HepG2 (cell line): ENCODE data around the gene SHISA7. TPM values are rescaled to one million over a fixed set of nuclear protein-coding genes. Genes with fewer than 3 reads are reported as not detected.

Source experiments
- ATAC-seq: fragments of 200-7000 bp; cut with Tn5 transposase; 3 replicates; pipeline ENCODE4 v1.9.1; 2020; ENCODE audit warnings: mild to moderate bottlenecking, moderate library complexity
- BruUV-seq: library from RNA; stranded (reverse); fragments of 400-500 nt; replicated peaks from 2 replicates; lab custom pipeline; 2021; lab: Mats Ljungman, UMichigan
- CTCF ChIA-PET: fragments of 300-600 bp; formaldehyde crosslinking; extraction: SDS; loops from one replicate; lab custom pipeline; 2021; ENCODE audit warnings: low total read pairs, inconsistent platforms, low intra/inter-chr PET ratio; lab: Yijun Ruan, JAX
- POLR2A ChIA-PET: fragments of 350-600 bp; sonication (Branson Sonifier 250); formaldehyde crosslinking; loops from one replicate; lab custom pipeline; 2020; ENCODE audit warnings: antibody characterized with exemption, inconsistent platforms; lab: Yijun Ruan, JAX
- DNase-seq: peaks from one replicate; pipeline ENCODE4 v3.0.0-alpha.2; 2015; ENCODE audit warnings: low spot score
- FAIRE-seq: peaks from 3 replicates; lab custom pipeline; 2011; peaks lifted over from hg19 to GRCh38; lab: Jason Lieb, UNC
- H2AFZ ChIP-seq: one replicate; pipeline ENCODE4 v1.6.1; 2011; ENCODE audit warnings: low read length, inconsistent platforms
- H3K27ac ChIP-seq: fragments of 300-600 bp; 3 replicates; pipeline ENCODE4 v1.8.0; 2011; ENCODE audit warnings: mixed run types, mild to moderate bottlenecking, mixed read lengths, low read length, inconsistent platforms; ENCODE audit not compliant: insufficient read depth; ENCODE audit errors: extremely low read length
- H3K27me3 ChIP-seq, 2 experiments: fragments of 200-600 bp in 1 of 2; 2 replicates in 1 of 2; 3 replicates in 1 of 2; pipeline versions ENCODE4 v1.6.0 to v1.8.0; 2011; ENCODE audit warnings: low read length in 2 of 2, mild to moderate bottlenecking in 2 of 2, moderate library complexity in 2 of 2, inconsistent platforms in 1 of 2; ENCODE audit not compliant: insufficient read depth in 2 of 2, control insufficient read depth in 1 of 2
- H3K36me3 ChIP-seq, 2 experiments: fragments of 200-600 bp in 1 of 2; replicated peaks in 1 of 2; 2 replicates in 1 of 2; 3 replicates in 1 of 2; pipeline versions ENCODE4 v1.5.1 to v1.8.0; 2011; ENCODE audit warnings: low read length in 2 of 2, inconsistent platforms in 1 of 2; ENCODE audit not compliant: insufficient read depth in 2 of 2, control insufficient read depth in 1 of 2
- H3K4me1 ChIP-seq: 2 replicates; pipeline ENCODE4 v1.5.1; 2012; ENCODE audit warnings: low read length, inconsistent platforms; ENCODE audit not compliant: insufficient read depth
- H3K4me2 ChIP-seq: 2 replicates; pipeline ENCODE4 v1.6.0; 2011; ENCODE audit warnings: low read depth, low read length, inconsistent platforms
- H3K4me3 ChIP-seq, 3 experiments: fragments of 200-600 bp in 1 of 3; sonication (generic), shearing (Covaris generic) in 1 of 3; replicated peaks in 1 of 3; 2 replicates each; pipeline ENCODE4 v1.5.1; 2011 to 2016; ENCODE audit warnings: low read length in 3 of 3, inconsistent platforms in 2 of 3, low read depth in 2 of 3, mild to moderate bottlenecking in 2 of 3, control low read depth in 1 of 3, mixed read lengths in 1 of 3; ENCODE audit not compliant: insufficient read depth in 1 of 3
- H3K79me2 ChIP-seq: one replicate; pipeline ENCODE4 v1.6.1; 2011; ENCODE audit warnings: low read length, inconsistent platforms; ENCODE audit not compliant: insufficient read depth
- H3K9ac ChIP-seq: 2 replicates; pipeline ENCODE4 v1.6.0; 2011; ENCODE audit warnings: mild to moderate bottlenecking, low read depth, low read length, inconsistent platforms; ENCODE audit not compliant: insufficient read depth
- H3K9me3 ChIP-seq: 2 replicates; pipeline ENCODE4 v1.5.1; 2012; ENCODE audit warnings: mild to moderate bottlenecking, low read length
- H4K20me1 ChIP-seq: 2 replicates; pipeline ENCODE4 v1.6.0; 2011; ENCODE audit warnings: inconsistent platforms, mild to moderate bottlenecking, low read length, moderate library complexity; ENCODE audit not compliant: insufficient read depth
- ARID3A ChIP-seq: IDR thresholded peaks from 2 replicates; pipeline ENCODE4 v1.6.1; 2012; ENCODE audit warnings: low read depth, low read length, improper control_type of control experiment
- CREB3 ChIP-seq: sonication (generic); formaldehyde crosslinking; IDR thresholded peaks from 2 replicates; pipeline ENCODE4 v1.5.0; 2020; ENCODE audit warnings: missing genetic modification reagents
- GATAD2A ChIP-seq: IDR thresholded peaks from 2 replicates; pipeline ENCODE4 v1.6.1; 2016
- IKZF5 ChIP-seq: IDR thresholded peaks from 2 replicates; pipeline ENCODE4 v1.6.1; 2018; ENCODE audit warnings: missing genetic modification reagents, mild to moderate bottlenecking, missing compliant biosample characterization
- KLF16 ChIP-seq, 2 experiments: sonication (generic) in 1 of 2; formaldehyde crosslinking in 1 of 2; IDR thresholded peaks; 2 replicates each; pipeline versions ENCODE4 v1.6.1 to v1.8.0; 2016 to 2023; ENCODE audit warnings: missing genetic modification reagents in 2 of 2, missing compliant biosample characterization in 1 of 2
- SMAD9 ChIP-seq: sonication (generic); formaldehyde crosslinking; IDR thresholded peaks from 2 replicates; pipeline ENCODE4 v1.5.1; 2020; ENCODE audit warnings: mild to moderate bottlenecking, missing genetic modification reagents
- TOPORS ChIP-seq: sonication (generic); formaldehyde crosslinking; IDR thresholded peaks from 2 replicates; pipeline ENCODE4 v1.8.0; 2023; ENCODE audit warnings: mild to moderate bottlenecking, missing genetic modification reagents
- ZFX ChIP-seq: sonication (generic); formaldehyde crosslinking; IDR thresholded peaks from 2 replicates; pipeline ENCODE4 v1.4.0; 2020; ENCODE audit warnings: mild to moderate bottlenecking, low read depth, missing genetic modification reagents, moderate library complexity
- ZNF331 ChIP-seq: sonication (generic); formaldehyde crosslinking; IDR thresholded peaks from 2 replicates; pipeline ENCODE4 v1.4.0; 2020; ENCODE audit warnings: missing genetic modification reagents
- ZNF549 ChIP-seq: sonication (generic); formaldehyde crosslinking; IDR thresholded peaks from 2 replicates; pipeline ENCODE4 v1.5.0; 2020; ENCODE audit warnings: missing genetic modification reagents
- WGBS: methylation state at CpG from one replicate; pipeline ENCODE4 v1.1.6; 2017; ENCODE audit warnings: low lambda C conversion rate; 5-methylcytosine and 5-hydroxymethylcytosine counted together
- in situ Hi-C: cut with HindIII; loops from 2 replicates; pipeline ENCODE4 v1.10.0; 2017; ENCODE audit warnings: low pct_unique_long_range_greater_than_20kb; ENCODE audit not compliant: extremely low pct_ligation_motif_present
- intact Hi-C: fragments of 100-400 bp; cut with micrococcal nuclease; formaldehyde crosslinking; loops from one replicate; pipeline ENCODE4 v1.10.0; 2022; ENCODE audit not compliant: unreplicated experiment
- polyA plus RNA-seq, 8 experiments: library from polyadenylated mRNA; depleted of rRNA in 3 of 8; stranded (reverse) in 7 of 8; unstranded in 1 of 8; fragments of >200 nt; fragmentation: Illumina TruSeq in 4 of 8; extraction: Trizol in 4 of 8; gene quantifications; 2 replicates each; pipeline versions ENCODE4 v1.2.1 to v1.2.3, GENCODE V29; 2011 to 2016; ENCODE audit warnings: low read depth in 4 of 8, missing spikeins in 1 of 8, mixed read lengths in 1 of 8; ENCODE audit not compliant: insufficient read depth in 1 of 8
- total RNA-seq, 5 experiments: library from RNA; depleted of rRNA; stranded (reverse); fragments of >200 nt; fragmentation: Illumina TruSeq; extraction: Trizol; gene quantifications; 2 replicates each; pipeline ENCODE4 v1.2.3, GENCODE V29; 2016; ENCODE audit warnings: low read depth in 1 of 5
- TF ChIP-seq, protein P1 (sequence below): sonication (generic); formaldehyde crosslinking; IDR thresholded peaks from 2 replicates; pipeline ENCODE4 v1.4.0; 2020; ENCODE audit warnings: missing genetic modification reagents, borderline replicate concordance
- TF ChIP-seq, protein P2 (sequence below): sonication (generic); formaldehyde crosslinking; IDR thresholded peaks from 2 replicates; pipeline ENCODE4 v1.4.0; 2020; ENCODE audit warnings: missing genetic modification reagents

Gene SHISA7
- total and polyA plus RNA-seq, 2 of the 13 experiments (the other 11 are each of a cell fraction or from before 2014, with no cell fraction given) = not detected

- TF ChIP-seq, protein P1, sequence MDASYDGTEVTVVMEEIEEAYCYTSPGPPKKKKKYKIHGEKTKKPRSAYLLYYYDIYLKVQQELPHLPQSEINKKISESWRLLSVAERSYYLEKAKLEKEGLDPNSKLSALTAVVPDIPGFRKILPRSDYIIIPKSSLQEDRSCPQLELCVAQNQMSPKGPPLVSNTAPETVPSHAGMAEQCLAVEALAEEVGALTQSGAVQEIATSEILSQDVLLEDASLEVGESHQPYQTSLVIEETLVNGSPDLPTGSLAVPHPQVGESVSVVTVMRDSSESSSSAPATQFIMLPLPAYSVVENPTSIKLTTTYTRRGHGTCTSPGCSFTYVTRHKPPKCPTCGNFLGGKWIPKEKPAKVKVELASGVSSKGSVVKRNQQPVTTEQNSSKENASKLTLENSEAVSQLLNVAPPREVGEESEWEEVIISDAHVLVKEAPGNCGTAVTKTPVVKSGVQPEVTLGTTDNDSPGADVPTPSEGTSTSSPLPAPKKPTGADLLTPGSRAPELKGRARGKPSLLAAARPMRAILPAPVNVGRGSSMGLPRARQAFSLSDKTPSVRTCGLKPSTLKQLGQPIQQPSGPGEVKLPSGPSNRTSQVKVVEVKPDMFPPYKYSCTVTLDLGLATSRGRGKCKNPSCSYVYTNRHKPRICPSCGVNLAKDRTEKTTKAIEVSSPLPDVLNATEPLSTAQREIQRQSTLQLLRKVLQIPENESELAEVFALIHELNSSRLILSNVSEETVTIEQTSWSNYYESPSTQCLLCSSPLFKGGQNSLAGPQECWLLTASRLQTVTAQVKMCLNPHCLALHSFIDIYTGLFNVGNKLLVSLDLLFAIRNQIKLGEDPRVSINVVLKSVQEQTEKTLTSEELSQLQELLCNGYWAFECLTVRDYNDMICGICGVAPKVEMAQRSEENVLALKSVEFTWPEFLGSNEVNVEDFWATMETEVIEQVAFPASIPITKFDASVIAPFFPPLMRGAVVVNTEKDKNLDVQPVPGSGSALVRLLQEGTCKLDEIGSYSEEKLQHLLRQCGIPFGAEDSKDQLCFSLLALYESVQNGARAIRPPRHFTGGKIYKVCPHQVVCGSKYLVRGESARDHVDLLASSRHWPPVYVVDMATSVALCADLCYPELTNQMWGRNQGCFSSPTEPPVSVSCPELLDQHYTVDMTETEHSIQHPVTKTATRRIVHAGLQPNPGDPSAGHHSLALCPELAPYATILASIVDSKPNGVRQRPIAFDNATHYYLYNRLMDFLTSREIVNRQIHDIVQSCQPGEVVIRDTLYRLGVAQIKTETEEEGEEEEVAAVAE = no peak
- TF ChIP-seq SMAD9 (CRISPR knock-in tag) = no peak
Observed at GRCh38 chr19:55419103-55419502, 24.0 kb downstream of the SHISA7 start (continued).

GRCh38 chr19:55418185-55418584 lies 24.9 kb downstream of the SHISA7 start:
- WGBS = 12% methylated on average over 5 of the region's 7 CpGs
- Histone ChIP-seq H3K4me3 (no peak overlapping the region), H2AFZ (no peak overlapping the region), H3K4me1 (peaks cover 10% of the 10 kb centered on the region), H3K36me3 (no peaks in the 10 kb centered on the region), H3K4me2 (0 out of 2 replicates have a peak overlapping the region, but pooled peaks have one; percentile 1), H4K20me1 (no peaks in the 10 kb centered on the region), H3K27me3 (peaks cover 0 to 11% of the 10 kb centered on the region in 2 experiments; a peak in 1 of 5 replicates), H3K27ac (no peak overlapping the region), H3K9me3 (no peaks in the 10 kb centered on the region), H3K9ac (no peak overlapping the region), H3K79me2 (no peaks in the 10 kb centered on the region)
- ChIA-PET POLR2A (interaction anchor here (1.0 to 1.7 kb wide), 3 partner anchors 11 to 212 kb away, joined by 3 to 8 read pairs (median 3); partner anchors contain the start of gene UBE2S), CTCF (interaction anchor here (1.6 to 2.7 kb wide), 5 partner anchors 85 to 277 kb away, joined by 3 to 23 read pairs (median 9); no protein-coding TSS in a partner anchor)
- peak; percentile 70 for DNase-seq
- in situ Hi-C loops (loop anchor here (5.0 kb wide), 2 partner anchors 116 to 201 kb away; no protein-coding TSS in a partner anchor), intact Hi-C loops (loop anchor here (1.0 to 5.0 kb wide), 3 partner anchors 126 to 276 kb away; no protein-coding TSS in a partner anchor)
- peak; percentile 68 for FAIRE-seq
- BruUV-seq = no TSS peak
- ATAC-seq = peak; percentile 92
- TF ChIP-seq KLF16 (CRISPR knock-in tag; IDR thresholded peaks at IDR 0.05) = 0 out of 4 replicates have a peak, but pooled peaks of 1 of the 2 experiments have one; percentile 20
- TF ChIP-seq IKZF5 = 0 out of 2 replicates have a peak, but pooled peaks have one; percentile 45
- no peak for TF ChIP-seq ZNF549 (CRISPR knock-in tag)
- TF ChIP-seq CREB3 (CRISPR knock-in tag) = no peak
- no peak for TF ChIP-seq TOPORS
- TF ChIP-seq ARID3A = peak; percentile 66; the same call in 1 of the 2 replicates
- TF ChIP-seq, protein P2, sequence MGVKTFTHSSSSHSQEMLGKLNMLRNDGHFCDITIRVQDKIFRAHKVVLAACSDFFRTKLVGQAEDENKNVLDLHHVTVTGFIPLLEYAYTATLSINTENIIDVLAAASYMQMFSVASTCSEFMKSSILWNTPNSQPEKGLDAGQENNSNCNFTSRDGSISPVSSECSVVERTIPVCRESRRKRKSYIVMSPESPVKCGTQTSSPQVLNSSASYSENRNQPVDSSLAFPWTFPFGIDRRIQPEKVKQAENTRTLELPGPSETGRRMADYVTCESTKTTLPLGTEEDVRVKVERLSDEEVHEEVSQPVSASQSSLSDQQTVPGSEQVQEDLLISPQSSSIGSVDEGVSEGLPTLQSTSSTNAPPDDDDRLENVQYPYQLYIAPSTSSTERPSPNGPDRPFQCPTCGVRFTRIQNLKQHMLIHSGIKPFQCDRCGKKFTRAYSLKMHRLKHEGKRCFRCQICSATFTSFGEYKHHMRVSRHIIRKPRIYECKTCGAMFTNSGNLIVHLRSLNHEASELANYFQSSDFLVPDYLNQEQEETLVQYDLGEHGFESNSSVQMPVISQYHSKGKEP (CRISPR knock-in tag) = no peak
- TF ChIP-seq ZNF331 (CRISPR knock-in tag) = 0 out of 2 replicates have a peak, but pooled peaks have one; percentile 18
- peak; percentile 33; the same call in 1 of the 2 replicates for TF ChIP-seq ZFX (CRISPR knock-in tag)
- peak; percentile 28; the same call in 1 of the 2 replicates for TF ChIP-seq GATAD2A (CRISPR knock-in tag)
